ENCODE results near the gene ZFAND2B.

- TF ChIP-seq CTCF (conservative IDR thresholded peaks at IDR 0.05; ENCODE audit: low read depth in 2 of 2) (no peak), CREB1 (CRISPR knock-in tag; IDR thresholded peaks at IDR 0.05; ENCODE audit: low read depth) (no peak), POLR2AphosphoS5 (IDR thresholded peaks at IDR 0.05; ENCODE audit: low read depth) (no peak), EZH2 (IDR thresholded peaks at IDR 0.05; ENCODE audit: low read depth, unreplicated experiment) (no peak), EZH2phosphoT487 (IDR thresholded peaks at IDR 0.05; ENCODE audit: unreplicated experiment) (no peak), REST (IDR thresholded peaks at IDR 0.05; ENCODE audit: unreplicated experiment) (no peak)
Measured at GRCh38 chr2:219245899-219246230, 39.3 kb downstream of the ZFAND2B start.

All from GM23338 (cell line).